Caki2 (cell line): Measurements from ENCODE around the gene CMSS1. TPM values are rescaled to one million over a fixed set of nuclear protein-coding genes. Genes with fewer than 3 reads are reported as not detected.
A peak's percentile ranks its signal among the peaks of the same experiment; 100 is the strongest.
"Not testable (repeated sequence)": the region's sequence is repeated elsewhere in the genome, so short reads cannot be mapped to it uniquely, and the experiment has no call there.

Source experiments
- DNase-seq: peaks from one replicate; pipeline ENCODE4 v3.0.0-alpha.2; 2015; ENCODE audit warnings: low read depth
- in situ Hi-C: cut with HindIII; loops from 2 replicates; pipeline ENCODE4 v1.10.0; 2016; ENCODE audit warnings: low sequenced_read_pairs, low pct_unique_long_range_greater_than_20kb, mixed read lengths
- total RNA-seq: library from RNA; depleted of rRNA; stranded (reverse); fragments of >200 nt; shearing (Covaris generic); gene quantifications from 2 replicates; pipeline ENCODE4 v1.2.3, GENCODE V29; 2014; ENCODE audit warnings: low replicate concordance

Gene CMSS1
- total RNA-seq, 1 experiment from 2014 or later, result 36.5 TPM

GRCh38 chr3:100096286-100096685 is 278.6 kb downstream of the CMSS1 start:
- in situ Hi-C loops, result not testable (repeated sequence)

GRCh38 chr3:100096866-100097265 is 279.2 kb downstream of the CMSS1 start:
- DNase-seq, result no peak
- in situ Hi-C loops, result no loop called here

More at GRCh38 chr3:100096286-100096685, 278.6 kb downstream of the CMSS1 start:
- not testable (repeated sequence) for DNase-seq

GRCh38 chr3:100097919-100098783 is 280.5 kb downstream of the CMSS1 start:
- no peak for DNase-seq
- in situ Hi-C loops, result no loop called here

GRCh38 chr3:100098784-100099070 is 281.1 kb downstream of the CMSS1 start:
- DNase-seq, result no peak
- in situ Hi-C loops, result no loop called here

GRCh38 chr3:100099621-100100020 is 282.0 kb downstream of the CMSS1 start:
- in situ Hi-C loops, result no loop called here
- DNase-seq, result no peak

- DNase-seq, result no peak
- in situ Hi-C loops, result no loop called here
Observed at GRCh38 chr3:100100425-100100824, 282.8 kb downstream of the CMSS1 start.

- in situ Hi-C loops, result no loop called here
- no peak for DNase-seq
Observed at GRCh38 chr3:100102757-100103156, 285.1 kb downstream of the CMSS1 start.

- in situ Hi-C loops, result no loop called here
- peak; percentile 46 for DNase-seq
Observed at GRCh38 chr3:100103558-100104441, 286.1 kb downstream of the CMSS1 start.

- in situ Hi-C loops, result no loop called here
Observed at GRCh38 chr3:100104442-100104798, 286.8 kb downstream of the CMSS1 start.

GRCh38 chr3:100104817-100105413 is 287.3 kb downstream of the CMSS1 start:
- in situ Hi-C loops, result no loop called here
- no peak for DNase-seq

More at GRCh38 chr3:100104442-100104798, 286.8 kb downstream of the CMSS1 start:
- no peak for DNase-seq

GRCh38 chr3:100105501-100105900 is 287.8 kb downstream of the CMSS1 start:
- DNase-seq, result no peak
- in situ Hi-C loops, result no loop called here

- in situ Hi-C loops, result no loop called here
- no peak for DNase-seq
Observed at GRCh38 chr3:100106094-100106493, 288.4 kb downstream of the CMSS1 start.

GRCh38 chr3:100106531-100107141 is 289.0 kb downstream of the CMSS1 start:
- DNase-seq, result no peak
- in situ Hi-C loops, result no loop called here

- DNase-seq, result peak; percentile 29
- in situ Hi-C loops, result no loop called here
Observed at GRCh38 chr3:100107221-100107814, 289.7 kb downstream of the CMSS1 start.

GRCh38 chr3:100108464-100109079 is 290.9 kb downstream of the CMSS1 start:
- no peak for DNase-seq
- in situ Hi-C loops, result no loop called here

- in situ Hi-C loops, result no loop called here
- no peak for DNase-seq
Observed at GRCh38 chr3:100110162-100110561, 292.5 kb downstream of the CMSS1 start.

GRCh38 chr3:100111728-100112127 is 294.1 kb downstream of the CMSS1 start:
- no peak for DNase-seq
- in situ Hi-C loops, result no loop called here
